ENCODE measurements around the gene NMT2. TPM values are rescaled to one million over a fixed set of nuclear protein-coding genes. Genes with fewer than 3 reads are reported as not detected.

Gene NMT2
- total RNA-seq, 1 experiment from 2014 or later = 11.8 TPM

- H3K79me1 ChIP-seq (ENCODE audit: insufficient read depth, low read depth, low read length, poor library complexity, severe bottlenecking) = no peaks in the 10 kb centered on the region
- H3K18ac ChIP-seq (ENCODE audit: insufficient read length, low read depth, low read length) = no peak overlapping the region
- H3K79me2 ChIP-seq (ENCODE audit: insufficient read depth, low read length) = no peaks in the 10 kb centered on the region
- no peak overlapping the region for H3K9ac ChIP-seq (ENCODE audit: extremely low read depth, insufficient read length, low read length)
- no peaks in the 10 kb centered on the region for H3K9me3 ChIP-seq (ENCODE audit: control insufficient read depth, low read depth, low read length)
- H3K23ac ChIP-seq (ENCODE audit: insufficient read length, low read depth, low read length) = no peak overlapping the region
- H3K23me2 ChIP-seq (ENCODE audit: insufficient read length, low read depth, low read length, poor library complexity, severe bottlenecking) = no peaks in the 10 kb centered on the region
- H4K5ac ChIP-seq (ENCODE audit: insufficient read length, low read depth, low read length) = no peak overlapping the region
- no peak overlapping the region for H3K27ac ChIP-seq (ENCODE audit: insufficient read length, low read depth, low read length)
- no peak overlapping the region for H3K4me3 Mint-ChIP-seq
- H3K4me1 ChIP-seq (ENCODE audit: insufficient read depth, low read length) = peaks cover 4% of the 10 kb centered on the region; the same call in 1 of the 2 replicates
- no peaks in the 10 kb centered on the region for H4K20me1 ChIP-seq (ENCODE audit: control insufficient read depth, insufficient read depth, insufficient read length)
- no peak overlapping the region for H3T11ph ChIP-seq (ENCODE audit: low read length)
- TF ChIP-seq CTCF (conservative IDR thresholded peaks at IDR 0.05) = no peak
- H3K4me1 Mint-ChIP-seq = peaks cover 20 to 27% of the 10 kb centered on the region in 2 experiments
- no peak overlapping the region for H4K8ac ChIP-seq (replicated peaks; ENCODE audit: insufficient read length, low read depth, low read length)
- WGBS (ENCODE audit: extremely low coverage, insufficient read length, low lambda C conversion rate) = no CpG with 5 or more reads among the region's 6 CpGs
- H2BK15ac ChIP-seq (ENCODE audit: low read depth, low read length) = no peak overlapping the region
- H3K4ac ChIP-seq (ENCODE audit: low read depth, low read length) = no peak overlapping the region
- H2BK20ac ChIP-seq (ENCODE audit: low read depth, low read length, poor library complexity, severe bottlenecking) = no peak overlapping the region
- no peaks in the 10 kb centered on the region for H3K27me3 Mint-ChIP-seq (ENCODE audit: low read depth)
- no peaks in the 10 kb centered on the region for H3K27me3 ChIP-seq (ENCODE audit: insufficient read depth, low read length)
- H2BK12ac ChIP-seq (ENCODE audit: insufficient read length, low read depth, low read length) = no peak overlapping the region
- no peak overlapping the region for H3K14ac ChIP-seq (ENCODE audit: insufficient read depth, low read length)
- no peak overlapping the region for H2BK120ac ChIP-seq (ENCODE audit: low read depth, low read length, poor library complexity, severe bottlenecking)
- no peak for DNase-seq
- no peak overlapping the region for H3K27ac Mint-ChIP-seq
- no peaks in the 10 kb centered on the region; a peak in 1 of 7 replicates for H3K36me3 Mint-ChIP-seq (ENCODE audit: insufficient read depth in 1 of 3, low read depth in 3 of 3)
- no peak overlapping the region for H2AK5ac ChIP-seq (ENCODE audit: insufficient read length, low read length)
- H3K4me2 ChIP-seq (ENCODE audit: insufficient read depth, insufficient read length, low read length) = no peak overlapping the region
- no peak overlapping the region for H2AFZ ChIP-seq (ENCODE audit: low read length)
- H3K56ac ChIP-seq (ENCODE audit: insufficient read length, low read depth, low read length) = no peak overlapping the region
- H2BK5ac ChIP-seq (ENCODE audit: insufficient read length, low read length) = no peak overlapping the region
- H4K91ac ChIP-seq (ENCODE audit: insufficient read length, low read depth, low read length) = no peak overlapping the region
- H3K9me3 Mint-ChIP-seq = no peaks in the 10 kb centered on the region
Observed at GRCh38 chr10:15201589-15202300, 33.3 kb upstream of the NMT2 start.
